ENCODE data around the gene PCDHGA9.

- TF ChIP-seq, protein P1, sequence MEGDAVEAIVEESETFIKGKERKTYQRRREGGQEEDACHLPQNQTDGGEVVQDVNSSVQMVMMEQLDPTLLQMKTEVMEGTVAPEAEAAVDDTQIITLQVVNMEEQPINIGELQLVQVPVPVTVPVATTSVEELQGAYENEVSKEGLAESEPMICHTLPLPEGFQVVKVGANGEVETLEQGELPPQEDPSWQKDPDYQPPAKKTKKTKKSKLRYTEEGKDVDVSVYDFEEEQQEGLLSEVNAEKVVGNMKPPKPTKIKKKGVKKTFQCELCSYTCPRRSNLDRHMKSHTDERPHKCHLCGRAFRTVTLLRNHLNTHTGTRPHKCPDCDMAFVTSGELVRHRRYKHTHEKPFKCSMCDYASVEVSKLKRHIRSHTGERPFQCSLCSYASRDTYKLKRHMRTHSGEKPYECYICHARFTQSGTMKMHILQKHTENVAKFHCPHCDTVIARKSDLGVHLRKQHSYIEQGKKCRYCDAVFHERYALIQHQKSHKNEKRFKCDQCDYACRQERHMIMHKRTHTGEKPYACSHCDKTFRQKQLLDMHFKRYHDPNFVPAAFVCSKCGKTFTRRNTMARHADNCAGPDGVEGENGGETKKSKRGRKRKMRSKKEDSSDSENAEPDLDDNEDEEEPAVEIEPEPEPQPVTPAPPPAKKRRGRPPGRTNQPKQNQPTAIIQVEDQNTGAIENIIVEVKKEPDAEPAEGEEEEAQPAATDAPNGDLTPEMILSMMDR (IDR thresholded peaks at IDR 0.05): no peak
- TF ChIP-seq POLR2A (IDR thresholded peaks at IDR 0.05): no peak
Measured at GRCh38 chr5:141411575-141411974, 9.0 kb downstream of the PCDHGA9 start.

All from Peyer's patch (tissue), 4 donors.